SKM-1 treated with dmso at 0.1 percent for 144 hours (cell line): ENCODE results near the gene RBM19.

Experiments used
- DNase-seq: peaks from one replicate; lab custom pipeline; 2025; ENCODE audit not compliant: unreplicated experiment; lab: John Stamatoyannopoulos, UW

RBM19 gene

DNA sequence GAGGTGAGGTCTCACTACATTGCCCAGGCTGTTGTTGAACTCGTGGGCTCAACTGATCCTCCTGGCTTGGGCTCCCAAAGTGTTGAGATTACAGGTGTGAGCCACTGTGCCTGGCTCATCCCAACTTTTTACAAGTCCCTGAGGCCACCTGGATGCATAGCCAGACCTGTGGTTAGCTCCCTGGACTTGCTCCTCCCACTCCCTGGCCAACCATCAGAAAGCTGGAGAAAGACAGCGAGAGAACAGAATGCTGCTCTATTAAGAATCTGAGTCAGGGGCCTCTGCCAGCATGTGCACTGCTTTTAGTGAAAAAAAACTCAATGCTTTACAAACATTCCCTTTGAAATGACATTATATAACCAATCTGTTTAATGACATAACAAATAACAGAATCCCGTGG, 78.2 kb downstream of the RBM19 start:
- no peak for DNase-seq

DNA sequence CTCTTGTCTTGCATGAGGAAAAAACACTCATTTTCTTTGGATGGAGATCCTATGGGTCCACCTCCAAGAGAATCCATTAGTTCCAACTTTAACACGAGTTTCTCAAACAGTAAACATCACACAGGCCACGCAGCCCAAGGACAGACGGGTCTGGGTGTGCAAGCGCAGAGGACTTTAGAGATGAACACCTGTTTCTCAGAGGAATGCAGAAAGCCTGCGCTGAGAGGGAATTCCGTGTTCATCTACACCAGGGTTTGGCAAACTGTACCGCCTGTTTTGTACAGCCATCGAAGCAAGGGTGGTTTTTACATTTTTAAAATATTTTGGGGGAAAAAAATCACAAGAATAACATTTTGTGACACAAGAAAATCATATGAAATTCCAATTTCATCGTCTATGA, 79.4 kb downstream of the RBM19 start:
- DNase-seq: no peak

DNA sequence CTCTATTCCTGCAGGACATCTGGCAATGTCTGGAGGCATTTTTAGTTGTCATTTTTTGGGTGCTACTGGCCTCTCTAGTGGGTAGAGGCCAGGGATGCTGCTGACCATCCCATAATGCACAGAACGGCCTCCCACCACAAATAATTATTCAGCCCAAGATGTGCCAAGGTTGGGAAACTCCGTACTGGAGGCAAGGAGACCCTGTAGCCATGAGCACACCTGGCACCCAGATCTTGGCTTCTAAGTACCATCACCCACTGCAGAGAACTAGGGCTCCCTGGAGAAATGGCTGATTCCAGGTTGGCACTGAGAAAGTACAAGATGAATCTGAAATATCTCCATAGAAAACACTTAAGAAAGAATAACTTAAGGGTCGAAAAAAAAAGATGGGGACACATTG, 81.7 kb downstream of the RBM19 start:
- no peak for DNase-seq

DNA sequence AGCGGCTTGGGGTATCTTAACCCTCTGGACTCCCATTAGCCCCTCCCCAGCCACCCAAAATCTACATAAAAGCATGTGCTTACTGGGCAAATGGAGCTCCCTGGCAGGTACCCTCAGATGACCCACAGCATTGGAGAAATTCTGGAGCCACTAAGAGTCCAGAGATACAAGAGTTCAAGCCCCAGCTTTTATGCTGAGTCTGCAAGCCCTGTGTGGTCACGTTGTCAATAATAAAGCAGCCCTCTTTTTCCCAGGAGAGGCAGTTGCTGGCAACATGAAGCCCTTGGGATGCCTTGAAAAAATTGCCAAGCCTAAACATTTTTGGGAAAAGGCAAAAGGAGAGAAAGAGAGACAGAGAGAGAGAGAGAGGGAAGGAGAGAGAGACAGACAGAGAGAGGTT, 83.4 kb downstream of the RBM19 start:
- DNase-seq: no peak

DNA sequence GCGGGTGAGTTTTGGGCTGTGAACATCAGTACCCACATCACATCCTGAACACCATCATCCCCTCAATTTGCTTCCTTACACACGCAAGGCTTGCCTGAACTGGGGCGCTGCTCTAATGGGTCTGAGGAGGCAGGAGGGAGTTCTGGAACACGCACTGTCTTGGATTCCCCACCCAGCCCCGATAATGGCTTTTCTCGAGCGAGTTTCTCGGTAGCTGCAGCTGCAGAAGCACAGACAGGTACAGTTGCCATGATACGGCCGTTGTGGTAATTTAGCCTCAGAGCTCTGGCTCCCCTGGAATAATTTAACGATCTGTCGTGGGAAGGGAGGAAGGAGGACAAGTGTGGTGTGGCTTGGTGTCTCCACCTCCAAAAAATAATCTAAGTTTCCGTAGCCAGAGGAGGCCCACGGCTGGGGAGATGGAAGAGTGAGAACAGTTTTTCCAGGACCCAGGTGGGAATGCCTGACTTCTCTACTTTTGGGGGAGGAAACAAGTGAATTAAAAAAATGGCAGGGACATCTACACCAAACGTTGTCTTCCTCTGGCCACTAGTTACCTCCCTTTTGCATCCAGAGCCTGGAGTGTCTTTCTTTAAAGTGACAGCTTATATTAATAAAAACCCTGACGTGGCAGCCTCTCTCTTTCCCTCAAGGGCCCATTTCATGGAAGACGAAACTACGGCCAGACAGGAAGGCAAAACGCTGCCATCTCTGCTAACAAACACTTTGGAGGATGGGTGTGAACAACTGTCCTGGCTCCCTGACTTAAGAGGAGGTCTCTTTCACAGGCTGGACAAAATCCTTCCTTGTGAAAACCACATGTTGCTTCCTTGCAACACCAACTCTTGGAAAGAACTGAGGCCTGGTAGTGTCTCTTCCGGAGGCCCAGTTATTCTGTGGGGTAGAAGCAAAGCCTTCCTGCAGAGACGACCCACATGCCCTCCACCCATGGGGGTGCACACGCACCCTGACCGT, 84.8 kb downstream of the RBM19 start:
- DNase-seq: no peak

DNA sequence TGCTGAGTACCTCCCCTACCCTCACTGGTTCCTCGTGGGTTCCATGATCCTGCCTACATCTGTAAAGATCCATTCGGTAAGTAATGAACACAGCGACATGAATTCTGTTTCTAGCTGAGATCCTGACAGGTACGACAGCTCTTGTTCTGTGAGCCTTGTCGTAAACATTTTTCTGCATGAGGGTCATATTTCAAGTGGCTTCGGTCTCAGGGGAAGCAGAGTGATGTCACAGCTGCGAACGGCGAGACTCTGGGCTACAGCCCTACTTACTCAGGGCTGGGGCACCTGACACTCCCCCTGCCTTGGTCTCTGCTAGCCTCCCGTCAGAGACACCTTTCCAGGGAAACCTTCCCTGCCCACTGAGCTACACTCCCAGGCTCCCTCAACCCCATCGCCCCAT, 85.8 kb downstream of the RBM19 start:
- no peak for DNase-seq

DNA sequence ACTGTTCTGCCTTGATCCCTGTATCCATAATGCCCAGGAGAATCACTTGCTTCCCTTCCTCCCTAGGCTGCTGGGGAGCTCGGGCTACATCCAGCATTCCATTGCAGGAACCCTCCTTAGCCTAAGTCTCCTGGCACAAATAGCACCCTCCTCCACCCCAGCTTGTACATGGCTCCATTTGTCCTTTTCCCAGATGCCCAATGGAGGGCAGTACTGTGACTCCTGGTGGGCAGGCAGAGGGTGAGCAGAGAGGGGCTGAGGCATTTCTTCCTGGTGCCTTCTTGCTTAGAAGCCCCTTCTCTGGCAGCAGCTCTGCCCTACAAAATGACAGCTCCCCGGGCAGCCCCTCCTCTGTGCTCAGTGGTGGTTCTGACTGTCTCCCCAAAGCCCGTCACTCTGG, 86.5 kb downstream of the RBM19 start:
- no peak for DNase-seq

DNA sequence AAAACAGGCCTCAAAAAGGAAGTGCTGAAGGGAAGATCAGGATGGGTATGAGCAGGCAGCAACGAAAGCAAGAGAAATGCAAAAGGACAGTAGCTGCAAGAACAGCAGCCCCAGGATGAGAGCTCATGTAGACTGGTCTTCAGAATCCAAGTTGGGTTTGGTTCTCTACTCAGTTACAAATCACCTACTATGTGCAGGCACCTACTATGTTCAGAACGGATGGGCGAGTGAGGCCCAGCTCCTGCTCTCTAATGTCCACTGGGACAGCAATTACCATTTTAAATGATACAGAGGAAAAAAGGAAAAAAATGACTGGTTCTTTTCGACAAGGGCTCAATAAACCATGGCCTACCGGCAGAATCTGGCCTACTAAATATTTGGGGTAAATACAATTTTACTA, 88.5 kb downstream of the RBM19 start:
- no peak for DNase-seq

DNA sequence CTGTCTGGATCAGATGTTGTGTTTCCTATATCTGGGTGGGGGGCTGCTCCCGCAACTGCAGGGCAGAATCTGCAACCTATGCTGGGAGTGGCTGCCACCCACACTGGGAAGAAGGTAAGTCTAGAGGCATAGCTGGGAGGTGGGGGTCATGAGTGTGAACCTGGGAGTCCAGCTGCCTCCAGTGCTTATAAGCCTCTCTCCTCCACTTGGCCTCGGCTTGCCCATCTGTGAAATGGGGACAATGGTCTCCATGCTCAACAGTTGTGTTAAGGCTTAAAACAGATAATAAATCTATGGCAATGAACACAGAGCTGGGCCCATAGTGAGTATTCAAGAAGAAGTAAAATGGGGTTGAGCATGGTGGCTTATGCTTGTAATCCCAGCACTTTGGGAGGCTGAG, 90.0 kb downstream of the RBM19 start:
- DNase-seq: no peak

DNA sequence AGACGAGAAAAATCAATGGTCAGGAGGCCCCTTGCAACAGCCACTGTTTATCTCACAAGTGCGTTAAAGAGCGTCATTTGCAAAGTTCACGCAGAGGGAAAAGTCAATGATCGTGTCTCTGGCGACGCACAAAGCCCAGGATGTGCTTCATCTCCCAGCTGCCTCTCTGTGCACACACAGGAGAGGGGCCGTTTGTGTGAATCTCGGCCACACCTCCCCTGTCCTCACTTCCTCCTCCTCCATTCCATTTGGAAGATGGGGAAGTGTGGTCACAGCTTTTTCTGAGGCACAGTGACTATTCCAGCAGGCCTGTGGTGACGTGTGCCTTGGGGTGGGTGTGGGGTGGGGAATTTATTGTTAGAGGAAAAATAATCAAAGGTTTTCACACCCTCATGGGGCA, 90.4 kb downstream of the RBM19 start:
- no peak for DNase-seq

DNA sequence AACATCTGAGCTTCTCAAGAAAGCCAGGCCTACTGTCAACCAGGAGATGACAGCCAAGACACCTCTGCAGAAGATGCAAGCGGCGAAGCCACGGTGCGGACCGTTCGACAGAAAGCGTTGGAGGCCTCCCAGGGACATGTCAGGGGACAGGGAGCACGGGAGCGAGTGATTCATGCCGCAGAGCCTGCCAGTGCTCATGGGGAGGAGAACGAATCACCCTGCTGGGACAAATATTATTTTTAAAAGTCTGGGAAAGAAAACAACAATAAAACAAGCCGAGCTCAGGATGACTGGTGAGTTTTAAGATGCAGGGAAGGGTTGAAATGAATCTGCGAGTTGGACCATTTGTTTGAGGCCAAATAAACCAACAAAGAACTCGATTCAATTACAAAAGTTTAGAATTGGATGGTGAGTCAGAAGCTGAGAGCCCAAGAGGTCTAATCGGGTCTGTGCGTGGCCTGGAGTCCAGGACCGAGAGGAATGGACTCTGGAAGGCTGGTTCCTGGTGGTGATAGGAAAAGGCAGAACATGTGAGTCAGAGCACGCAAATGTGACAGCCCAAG, 91.0 kb downstream of the RBM19 start:
- no peak for DNase-seq

DNA sequence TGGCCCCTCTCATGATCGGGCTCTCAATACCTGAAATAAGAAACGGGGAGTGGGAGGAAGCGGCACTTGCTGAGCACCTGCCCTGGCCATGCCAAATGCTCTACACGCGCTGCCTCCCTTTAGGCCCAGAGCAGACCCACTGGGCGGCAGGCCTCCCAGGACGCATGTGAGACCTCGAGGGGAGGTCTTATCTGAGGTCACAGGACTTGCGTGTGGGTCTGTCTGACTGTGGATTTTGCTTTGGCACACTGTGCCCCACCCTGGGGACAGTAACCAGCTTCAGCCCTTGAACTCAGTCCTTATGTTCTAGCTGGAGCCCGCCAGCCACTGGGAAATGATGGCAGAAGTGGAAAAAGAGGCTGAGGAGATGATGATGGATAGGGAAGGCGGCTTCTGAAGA, 91.8 kb downstream of the RBM19 start:
- no peak for DNase-seq

DNA sequence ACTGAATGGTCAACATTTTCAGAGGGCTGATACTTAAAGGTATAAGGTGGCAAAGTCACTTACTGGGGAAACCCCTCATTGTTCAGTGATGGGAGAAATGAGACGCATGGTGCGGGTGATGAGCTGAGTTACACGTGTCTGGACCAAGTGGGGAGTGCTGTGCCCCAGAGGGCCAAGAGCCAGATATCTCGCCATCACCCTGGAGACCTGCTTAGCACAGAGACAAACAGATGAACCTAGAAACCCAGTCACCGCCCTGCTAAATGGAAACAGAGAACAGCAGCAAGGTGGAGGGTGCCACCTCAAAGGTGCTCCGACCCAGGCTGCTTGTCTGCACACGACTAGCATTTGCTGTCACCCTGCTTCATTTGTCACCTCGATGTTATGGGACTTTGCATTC, 92.4 kb downstream of the RBM19 start:
- DNase-seq: no peak

DNA sequence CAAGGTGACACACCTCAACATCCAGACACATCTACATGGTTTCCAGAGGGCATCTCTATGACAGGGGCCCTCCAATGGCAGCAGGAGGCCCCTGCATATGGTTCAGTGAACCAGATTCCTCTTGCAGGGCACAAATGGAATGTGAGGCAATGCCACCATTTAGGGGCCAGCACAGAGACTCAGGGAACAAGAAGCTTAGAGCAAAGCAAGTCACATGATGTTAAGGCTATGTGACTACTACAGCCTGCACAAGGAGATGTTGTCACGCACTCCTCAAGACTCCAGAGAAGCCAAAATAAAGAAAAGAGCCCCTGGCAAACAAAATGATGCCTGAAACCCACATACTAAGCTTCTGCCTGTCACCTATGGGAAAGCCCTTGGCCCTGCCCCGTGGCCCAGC, 95.2 kb downstream of the RBM19 start:
- no peak for DNase-seq

DNA sequence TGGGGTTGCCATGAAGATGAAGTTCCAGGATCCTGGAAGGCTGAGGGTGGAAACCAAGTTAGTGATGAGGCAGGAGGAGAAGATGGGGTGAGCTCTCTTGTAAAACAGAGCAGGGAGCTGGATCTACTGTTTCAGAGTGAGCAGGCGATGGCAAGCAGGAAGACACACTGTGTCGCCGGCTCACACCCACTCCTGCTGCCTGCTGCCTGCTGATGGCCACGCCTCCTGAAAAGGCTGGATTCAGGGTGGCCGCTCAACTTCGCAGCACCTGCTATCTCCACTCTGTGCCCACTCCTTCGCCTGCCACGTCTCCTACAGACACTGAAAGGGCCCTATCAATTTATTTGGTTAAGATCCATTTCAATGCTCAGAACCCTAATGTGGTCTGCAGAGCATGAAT, 96.1 kb downstream of the RBM19 start:
- no peak for DNase-seq

DNA sequence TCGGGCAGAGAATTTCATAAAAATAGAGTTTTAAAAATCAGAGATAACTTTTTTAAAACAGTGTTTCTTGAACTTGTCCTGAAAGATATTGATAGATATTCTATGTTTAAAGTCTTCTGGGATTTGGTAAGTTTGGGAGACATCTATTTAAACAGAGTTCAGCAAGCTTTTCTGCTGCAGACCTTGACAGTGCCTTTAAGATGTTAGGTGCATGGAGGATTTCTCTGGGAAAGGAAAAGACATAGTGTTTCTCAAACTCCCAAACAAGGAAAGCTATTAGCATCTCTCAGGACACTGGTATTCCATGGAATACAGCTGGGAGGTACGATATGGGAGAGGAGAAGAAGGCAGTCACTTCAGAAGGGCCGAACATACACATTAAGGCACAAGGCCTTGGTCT, 97.8 kb downstream of the RBM19 start:
- no peak for DNase-seq

DNA sequence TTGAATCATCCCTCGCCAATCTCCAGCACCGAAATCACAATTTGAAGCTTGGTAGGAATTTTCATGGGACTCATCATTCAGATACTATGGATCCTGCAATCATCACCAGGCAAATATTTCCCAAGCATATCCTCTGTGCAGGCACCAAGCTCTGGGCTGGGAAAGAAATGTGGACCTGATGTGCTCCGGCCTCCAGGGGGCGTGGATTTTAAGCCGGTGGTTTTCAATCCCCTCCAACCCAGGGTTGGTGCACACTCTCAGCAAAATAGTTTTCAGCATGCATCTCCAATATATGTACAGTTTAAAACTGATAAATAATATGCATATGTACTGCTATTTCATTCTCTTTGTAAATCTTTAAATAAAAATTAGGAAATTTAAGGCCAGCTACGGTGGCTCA, 98.9 kb downstream of the RBM19 start:
- DNase-seq: no peak

DNA sequence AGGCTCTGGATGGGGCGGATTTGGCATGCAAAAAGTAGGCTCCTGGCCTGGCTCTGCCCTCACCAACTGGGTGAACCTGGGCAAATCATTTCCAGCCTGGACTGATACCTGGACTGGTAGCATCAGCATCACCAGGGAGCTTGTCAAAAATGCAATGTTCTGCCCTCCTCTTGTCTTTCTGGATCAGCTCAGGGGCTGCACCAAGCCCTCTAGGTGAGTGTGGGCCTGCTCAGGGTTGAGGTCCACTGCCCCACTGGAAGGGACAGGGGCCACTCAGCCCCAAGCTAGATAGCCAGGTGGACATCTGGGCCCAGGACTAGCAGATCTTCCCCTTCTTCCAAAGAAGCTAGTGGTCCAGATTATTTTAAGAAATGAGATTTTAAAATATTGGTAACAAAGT, 99.6 kb downstream of the RBM19 start:
- DNase-seq: no peak

DNA sequence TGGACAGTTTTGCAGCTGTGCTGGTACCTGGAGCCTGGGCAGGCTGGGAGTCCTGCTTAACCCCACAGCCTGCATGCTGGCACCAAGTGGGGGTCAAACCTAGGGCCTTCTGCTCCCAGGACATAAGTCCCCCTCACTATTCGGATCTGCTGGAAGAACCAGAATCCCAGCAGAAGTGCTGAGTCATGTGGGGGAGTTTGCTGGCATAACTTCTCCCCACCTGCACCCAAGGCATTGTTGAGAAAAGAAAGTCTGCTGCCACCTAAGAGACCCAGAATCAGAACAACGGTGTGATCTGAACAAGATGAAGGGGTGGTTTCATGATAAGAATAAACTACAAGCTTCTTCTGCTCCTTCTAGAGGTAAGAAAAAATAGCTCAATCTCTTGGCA, 102.7 kb downstream of the RBM19 start:
- no peak for DNase-seq

DNA sequence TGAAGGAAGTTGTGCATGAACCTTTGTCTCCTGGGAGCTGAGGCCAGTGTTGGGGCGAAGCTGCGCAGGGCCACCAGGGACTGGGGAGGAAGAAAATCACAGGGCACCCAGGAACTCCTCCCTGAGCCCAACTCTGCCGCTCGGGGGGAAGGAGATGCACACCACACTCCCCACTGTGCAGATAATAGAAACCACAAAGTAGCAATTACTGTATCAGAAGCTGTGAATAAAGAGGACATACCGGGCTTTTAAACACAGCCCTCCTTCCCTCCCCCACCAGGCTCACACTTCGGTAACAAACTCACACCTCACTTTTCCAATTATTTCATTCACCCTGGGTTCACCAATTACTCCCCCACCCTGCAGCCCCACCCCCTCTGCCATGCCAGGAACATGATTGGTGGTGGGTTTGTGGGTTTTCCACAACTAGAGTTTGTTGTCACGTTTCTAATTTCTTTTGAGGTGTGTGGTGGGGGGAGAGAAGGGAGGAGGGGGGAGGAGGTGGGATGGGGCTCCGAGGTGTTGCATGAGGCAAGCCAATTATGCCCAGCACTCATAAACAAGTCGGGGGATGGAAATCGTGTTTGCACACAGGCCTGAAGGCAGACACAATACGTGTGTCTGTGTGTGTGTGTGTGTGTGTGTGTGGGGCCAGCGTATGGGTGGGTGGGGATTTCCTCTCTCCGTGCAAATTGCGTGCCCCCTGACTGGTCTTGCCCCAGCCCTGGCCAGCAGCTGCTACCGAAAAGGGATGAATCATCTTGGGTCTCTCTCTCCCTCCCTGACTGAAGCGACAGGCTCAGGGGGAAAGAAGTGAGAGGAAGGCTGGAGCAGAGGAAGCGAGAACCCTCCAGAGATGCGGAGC, 103.3 kb downstream of the RBM19 start:
- peak; percentile 26 for DNase-seq

DNA sequence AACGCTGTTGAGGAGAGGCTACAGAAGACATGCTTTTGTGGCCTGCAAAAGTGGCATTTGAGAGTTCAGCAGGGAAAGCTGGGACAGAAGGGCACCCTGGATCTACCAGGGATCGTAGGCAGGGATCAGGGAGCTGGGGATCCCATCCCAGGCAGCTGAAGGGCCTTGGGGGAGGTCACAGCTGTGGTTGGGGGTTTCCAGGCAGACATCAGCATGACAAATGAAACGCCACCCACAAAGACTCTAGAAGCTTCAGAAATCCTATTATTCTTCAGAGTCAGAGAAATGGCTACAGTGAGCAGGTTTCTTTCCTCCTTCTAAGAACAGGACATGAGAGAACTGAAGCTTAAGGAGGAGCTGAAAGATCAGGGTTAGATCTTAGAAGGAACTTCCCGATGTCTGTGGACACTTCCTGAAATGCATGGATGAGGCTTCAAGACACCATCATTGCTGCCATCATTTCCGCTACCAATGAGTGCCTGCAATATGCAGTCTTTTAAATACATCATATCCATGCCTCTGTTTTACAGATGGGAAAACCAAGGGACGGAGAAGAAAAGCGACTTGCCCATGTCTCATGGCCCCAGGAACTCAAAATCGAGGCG, 104.3 kb downstream of the RBM19 start:
- DNase-seq: no peak
